Stimulated activated CD4-positive, alpha-beta T cell treated with anti-CD3 and anti-CD28 coated beads, Interleukin-4, amount 100 ng/mL, for 1 hour (primary cell): ENCODE results near the gene NPDC1.
"Not testable (repeated sequence)": the region's sequence is repeated elsewhere in the genome, so short reads cannot be mapped to it uniquely, and the experiment has no call there.

Experiments
- DNase-seq: peaks from one replicate; pipeline ENCODE4 v3.0.0-alpha.2; 2020

NPDC1 gene

DNA sequence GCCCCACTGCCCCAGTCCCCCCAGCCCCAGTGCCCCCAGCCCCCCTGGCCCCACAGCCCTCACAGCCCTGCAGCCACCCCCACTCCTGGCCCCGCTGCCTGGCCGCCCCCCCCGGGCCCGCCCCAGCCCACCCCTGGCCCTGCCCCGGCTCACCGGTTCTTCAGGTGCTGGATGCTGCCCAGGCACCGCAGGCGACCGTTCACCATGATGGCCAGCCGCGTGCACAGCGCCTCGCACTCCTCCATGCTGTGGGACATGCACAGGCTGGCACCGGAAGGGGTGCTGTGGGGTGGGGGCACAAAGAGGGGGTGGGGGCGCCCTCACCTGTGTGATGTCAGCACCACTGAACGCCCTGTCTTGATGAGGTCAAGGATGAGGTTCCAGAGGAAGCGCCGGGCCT, 36.8 kb downstream of the NPDC1 start:
- no peak for DNase-seq

DNA sequence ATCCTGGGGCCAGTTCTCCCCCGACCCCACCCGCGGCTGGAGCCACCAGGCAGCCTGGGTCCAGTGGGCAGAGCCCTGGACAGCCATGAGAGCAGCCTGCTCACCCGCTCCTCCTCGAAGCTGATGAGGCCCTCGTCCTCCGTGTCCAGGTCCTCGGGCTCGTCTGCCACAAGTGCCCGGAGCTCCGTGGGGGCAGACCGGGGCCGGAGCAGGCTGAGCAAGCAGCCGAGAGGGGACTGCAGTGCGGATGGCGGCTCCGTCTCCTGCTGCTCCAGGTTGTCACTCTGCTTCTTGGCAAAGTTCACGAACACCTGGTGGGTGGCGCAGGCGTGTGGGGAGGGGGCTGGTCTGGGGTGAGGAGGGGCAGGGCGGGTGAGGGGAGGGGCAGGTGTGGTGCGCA, 37.7 kb downstream of the NPDC1 start:
- no peak for DNase-seq

- DNase-seq, result no peak
Measured at GRCh38 chr9:137007816-137008270, 38.1 kb downstream of the NPDC1 start.

DNA sequence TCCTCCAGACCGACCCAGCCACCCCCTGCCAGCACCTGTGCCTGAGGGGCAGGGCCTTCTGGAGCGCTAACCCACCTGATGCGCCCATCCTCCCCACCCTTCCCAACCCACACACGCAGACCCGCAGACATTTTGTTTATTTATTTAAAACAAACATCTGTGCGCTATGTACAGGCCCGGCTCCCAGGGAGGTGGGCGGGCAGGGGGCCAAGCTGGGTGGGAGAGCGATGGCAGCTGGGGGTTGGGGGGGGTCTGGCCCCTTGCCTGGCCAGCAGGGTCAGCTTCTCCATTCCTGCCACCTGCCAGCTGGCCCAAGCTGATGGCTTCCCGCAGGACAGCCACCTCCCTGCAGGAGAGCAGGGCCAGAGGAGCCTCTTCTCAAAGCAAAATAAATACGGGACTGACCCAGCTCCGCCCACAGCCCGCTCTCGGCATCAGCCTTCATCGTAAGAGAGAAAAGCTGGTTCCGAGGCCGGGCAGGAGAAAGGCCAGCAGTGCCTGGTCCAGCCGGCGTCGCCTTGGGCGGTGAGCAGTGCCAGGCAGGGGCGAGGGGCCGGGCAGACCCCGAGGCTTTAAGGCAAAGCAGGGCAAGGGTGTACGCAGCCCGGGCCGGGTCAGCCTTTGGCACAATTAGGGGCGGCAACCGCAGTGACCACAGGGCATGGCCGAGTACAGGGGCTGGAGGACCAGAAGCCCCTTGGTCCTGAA, 38.7 kb downstream of the NPDC1 start:
- no peak for DNase-seq

DNA sequence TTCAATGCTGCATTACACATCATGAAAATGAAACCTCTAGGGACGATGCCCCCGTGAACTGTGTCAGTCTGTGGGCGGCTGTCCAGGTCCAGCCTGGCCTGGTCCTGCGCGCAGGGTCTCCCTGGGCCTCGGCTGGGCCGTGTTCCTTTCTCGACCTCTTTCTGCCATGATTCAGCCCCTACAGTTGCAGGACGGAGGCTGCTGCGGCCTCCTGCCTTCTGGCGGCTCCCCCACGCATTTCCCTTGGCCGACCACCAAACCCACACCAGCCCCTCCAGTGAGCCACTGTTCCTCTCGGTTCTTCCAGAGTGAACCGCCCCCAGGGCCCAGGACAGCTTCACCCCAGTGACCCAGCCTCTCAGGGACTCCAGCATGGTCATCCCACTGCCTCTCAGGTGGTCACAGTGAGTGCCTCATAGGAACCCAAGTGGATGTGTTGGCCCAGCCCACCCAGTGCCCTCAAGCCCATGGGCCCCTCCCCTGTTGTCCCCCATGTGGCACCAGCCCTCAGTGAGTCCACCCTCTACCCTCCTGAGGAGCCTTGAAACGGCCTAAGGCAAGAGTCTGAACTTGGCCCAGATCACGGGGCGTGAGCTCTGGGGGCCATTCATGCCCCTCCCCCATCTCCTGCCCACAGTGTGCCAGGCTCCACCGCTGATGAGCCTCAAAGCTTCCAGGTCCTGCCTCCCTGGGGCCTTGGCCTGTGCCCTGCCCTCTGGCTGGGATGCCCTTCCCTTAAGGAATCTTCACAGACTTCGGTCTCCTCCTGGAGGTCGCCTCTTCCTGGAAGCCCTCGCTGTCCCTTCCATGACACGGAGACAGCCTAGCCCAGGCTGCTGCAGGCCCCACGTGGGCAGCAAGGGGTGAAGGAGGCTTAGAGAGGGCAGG, 39.6 kb downstream of the NPDC1 start:
- no peak for DNase-seq

GRCh38 chr9:137004285-137004684, 41.7 kb downstream of the NPDC1 start:
- DNase-seq, result not testable (repeated sequence)

DNA sequence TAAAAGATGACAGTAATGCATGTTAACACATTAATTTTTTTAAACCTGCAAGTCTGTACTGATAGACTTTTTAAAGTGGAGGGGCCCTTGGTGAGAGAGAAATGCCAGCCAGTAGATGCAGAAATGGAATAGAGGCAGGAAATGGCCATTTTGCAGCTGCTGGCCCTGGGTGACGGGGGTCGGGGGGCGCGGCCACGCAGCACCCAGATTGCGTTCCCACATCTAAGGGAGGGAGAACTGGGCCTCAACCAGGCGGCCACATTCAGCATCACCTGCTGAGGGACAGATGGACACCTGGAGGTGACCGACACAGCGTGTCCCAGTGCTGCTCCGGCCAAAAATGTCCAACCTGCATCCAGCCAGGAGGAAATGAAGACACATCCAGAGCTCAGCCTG, 43.3 kb downstream of the NPDC1 start:
- DNase-seq, result no peak

DNA sequence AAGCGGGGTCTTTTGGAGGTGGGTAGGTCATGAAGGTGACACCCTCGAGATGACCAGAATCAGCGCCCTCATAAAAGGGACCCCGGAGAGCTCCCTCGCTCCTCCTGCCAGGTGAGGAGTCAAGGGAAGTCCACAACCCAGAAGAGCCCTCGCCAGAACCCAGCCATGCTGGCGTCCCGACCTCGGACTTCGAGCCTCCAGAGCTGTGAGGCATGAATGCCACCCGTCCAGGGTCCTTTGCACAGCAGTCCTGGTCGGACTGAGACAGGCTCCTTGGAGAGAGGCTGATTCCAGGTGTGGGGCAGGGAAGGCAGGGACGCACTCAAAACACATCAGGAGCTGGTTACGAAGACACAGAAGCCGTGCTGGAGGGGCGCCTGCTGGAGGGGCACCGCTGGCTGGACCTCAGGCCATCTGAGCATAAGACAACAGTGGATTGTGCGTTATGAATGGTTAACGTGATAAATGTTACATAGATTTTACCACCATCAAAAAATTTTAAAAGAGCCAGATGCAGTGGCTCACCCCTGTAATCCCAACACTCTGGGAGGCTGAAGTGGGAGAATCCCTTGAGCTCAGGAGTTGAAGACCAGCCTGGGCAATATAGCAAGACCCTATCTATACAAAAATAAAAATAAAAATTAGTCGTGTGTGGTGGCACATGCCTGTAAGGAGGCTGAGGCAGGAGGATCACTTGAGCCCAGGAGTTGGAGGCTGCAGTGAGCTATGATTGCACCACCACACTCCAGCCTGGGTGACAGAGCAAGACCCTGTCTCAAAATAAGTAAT, 43.9 kb downstream of the NPDC1 start:
- DNase-seq, result no peak

- DNase-seq, result no peak
Measured at GRCh38 chr9:137000177-137000930, 45.6 kb downstream of the NPDC1 start.

DNA sequence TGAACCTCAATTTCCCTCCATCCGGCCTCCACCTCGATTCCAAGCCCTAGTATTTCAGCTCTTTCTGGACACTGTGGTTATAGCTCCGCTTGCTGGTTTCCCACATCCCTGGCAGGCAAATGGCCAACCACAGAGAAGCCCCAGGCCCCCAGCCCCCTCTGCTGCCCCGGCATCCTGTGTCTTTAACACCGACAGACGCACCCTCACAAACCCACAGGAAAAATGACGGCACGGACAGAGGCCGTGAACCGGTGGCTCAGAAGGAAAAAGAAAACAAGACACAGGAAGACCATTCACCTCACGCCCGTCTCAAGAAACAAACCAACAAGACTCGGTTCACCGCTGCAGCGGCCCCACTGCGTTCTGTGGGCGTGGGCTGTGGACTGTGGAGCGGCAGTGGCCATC, 48.1 kb downstream of the NPDC1 start:
- DNase-seq, result no peak

DNA sequence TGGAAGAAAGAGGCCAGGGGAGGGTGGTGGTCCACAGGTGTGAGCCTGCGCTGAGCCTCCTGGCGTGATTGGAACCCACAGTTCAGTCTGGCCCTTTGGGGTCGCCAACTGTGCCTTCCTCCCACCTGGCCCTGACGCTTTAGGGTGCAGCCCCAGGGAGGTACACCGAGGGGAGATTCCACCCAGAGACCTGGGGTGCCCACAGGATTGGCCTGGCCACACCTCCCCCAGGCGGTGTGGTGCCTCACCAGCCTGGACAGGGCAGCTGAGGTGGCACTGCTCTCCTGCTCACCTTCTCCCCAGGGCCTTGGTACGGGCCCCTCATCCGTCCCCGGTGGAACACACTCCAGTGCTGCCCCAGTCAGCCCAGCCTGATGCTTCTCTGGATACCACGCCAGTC, 48.6 kb downstream of the NPDC1 start:
- no peak for DNase-seq

DNA sequence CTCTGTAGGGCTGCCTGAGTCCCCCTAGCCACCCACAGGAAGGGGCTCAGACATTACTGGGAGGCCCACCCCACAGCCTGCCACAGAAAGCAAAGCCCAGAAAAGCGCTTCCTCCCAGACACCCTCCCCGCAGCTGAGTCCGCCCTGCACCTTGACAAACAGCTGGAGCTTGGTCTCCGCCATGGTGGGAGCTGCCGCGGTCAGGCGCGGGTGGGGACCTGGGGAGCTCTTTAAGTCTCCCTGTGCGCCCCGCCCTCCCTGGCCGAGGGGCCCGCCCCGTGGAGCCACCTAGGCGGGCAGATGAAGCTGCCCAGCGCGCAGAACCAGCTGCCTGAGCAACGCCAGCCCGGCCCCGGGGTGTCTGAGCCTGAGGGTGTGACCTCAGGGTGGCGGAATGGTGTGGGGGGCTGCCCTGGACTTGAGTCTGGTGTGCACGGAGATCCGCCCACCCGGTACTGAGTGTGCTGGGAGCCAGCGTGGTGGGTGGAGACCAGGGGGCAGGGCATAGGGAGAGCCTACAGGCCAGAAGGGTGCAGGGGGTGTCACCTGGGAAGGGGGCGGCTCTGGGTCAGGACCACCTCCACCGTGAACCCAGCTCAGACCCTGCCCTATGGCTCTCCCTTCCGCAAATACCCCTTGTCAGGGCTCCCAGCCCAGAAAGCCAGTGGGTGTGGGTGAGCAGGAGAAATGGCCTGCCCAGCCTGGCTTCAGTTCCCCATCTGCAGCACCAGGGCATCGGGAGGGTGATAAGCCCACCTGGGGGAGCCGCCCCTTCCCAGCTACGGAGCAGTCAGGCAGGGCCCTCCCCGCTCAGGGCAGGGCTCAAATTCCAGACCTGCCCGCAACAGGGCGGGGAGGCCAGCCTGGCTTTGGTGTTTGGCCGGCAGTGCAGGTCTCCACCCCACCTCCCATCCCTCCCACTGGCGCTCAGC, 49.4 kb downstream of the NPDC1 start, which contains the start of gene CLIC3:
CLIC3 (minus strand) TSS at position 208 of the 932 bp plus-strand sequence; CDS start at position 183, 25 bp downstream.
- peak; percentile 31 for DNase-seq

DNA sequence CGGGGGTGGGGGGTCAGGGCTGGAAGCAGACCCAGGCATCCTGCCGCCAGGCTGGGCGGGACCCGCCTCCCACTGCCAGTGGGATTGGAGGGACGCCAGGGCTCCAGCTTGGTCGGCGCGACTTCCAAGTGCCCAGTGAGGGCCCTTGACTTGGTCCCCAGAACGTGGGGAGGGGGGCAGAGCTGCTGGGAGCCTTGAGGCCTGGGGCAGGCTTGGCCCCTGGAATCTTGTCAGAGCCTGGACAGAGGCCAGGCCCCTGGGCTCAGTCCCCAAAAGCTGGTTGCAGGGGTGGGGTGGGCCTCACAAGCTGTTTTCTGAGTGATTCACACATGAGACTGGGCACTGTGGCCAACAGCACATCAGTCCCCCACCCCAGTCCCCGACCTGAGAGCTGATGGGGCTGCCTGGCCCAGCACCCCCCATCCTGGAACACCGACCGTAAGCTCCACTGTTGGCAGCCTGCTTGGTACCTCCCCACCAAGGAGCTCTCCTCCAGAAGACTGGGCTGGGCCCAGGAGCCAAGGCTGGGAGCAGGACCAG, 50.1 kb downstream of the NPDC1 start:
- no peak for DNase-seq

- no peak for DNase-seq
Measured at GRCh38 chr9:136995362-136995761, 50.6 kb downstream of the NPDC1 start.

GRCh38 chr9:136994888-136995230, 51.1 kb downstream of the NPDC1 start:
- DNase-seq, result no peak

- no peak for DNase-seq
Measured at GRCh38 chr9:136994180-136994887, 51.6 kb downstream of the NPDC1 start.

GRCh38 chr9:136992819-136993369, 53.1 kb downstream of the NPDC1 start:
- no peak for DNase-seq

- DNase-seq, result peak; percentile 96
Measured at GRCh38 chr9:136991993-136992818, 53.8 kb downstream of the NPDC1 start, which contains the start of gene PAXX. Gene PAXX (plus strand): TSS chr9:136992422. CDS start chr9:136992444, 22 bp downstream.
